DMS114 treated with DMSO at 0.1 percent for 48 hours (cell line): ENCODE measurements around the gene GMFB.

Experiments used
- DNase-seq: peaks from one replicate; lab custom pipeline; 2025; ENCODE audit not compliant: unreplicated experiment; lab: John Stamatoyannopoulos, UW

GMFB gene

GRCh38 chr14:54488646-54489317 is at the start of gene GMFB:
Gene GMFB (minus strand): TSS chr14:54488980. CDS start chr14:54488927, 53 bp downstream.
- peak; percentile 76 for DNase-seq

GRCh38 chr14:54538055-54538454 is 49.3 kb upstream of the GMFB start:
- no peak for DNase-seq

- DNase-seq: no peak
These were observed 48.9 kb upstream of the GMFB start for GRCh38 chr14:54537651-54538050.

- no peak for DNase-seq
These were observed 46.9 kb upstream of the GMFB start for GRCh38 chr14:54535646-54536045.

- no peak for DNase-seq
These were observed 46.3 kb upstream of the GMFB start for GRCh38 chr14:54535126-54535525.

- no peak for DNase-seq
These were observed 44.3 kb upstream of the GMFB start for GRCh38 chr14:54533100-54533499.

- DNase-seq: no peak
These were observed 43.6 kb upstream of the GMFB start for GRCh38 chr14:54532111-54533012.

- DNase-seq: no peak
These were observed 41.0 kb upstream of the GMFB start for GRCh38 chr14:54529811-54530210.

GRCh38 chr14:54528973-54529372 is 40.2 kb upstream of the GMFB start:
- no peak for DNase-seq

- DNase-seq: no peak
These were observed 35.6 kb upstream of the GMFB start for GRCh38 chr14:54524410-54524809.

- no peak for DNase-seq
These were observed 27.9 kb upstream of the GMFB start for GRCh38 chr14:54516709-54517108.

- DNase-seq: no peak
These were observed 26.9 kb upstream of the GMFB start for GRCh38 chr14:54515670-54516069.

GRCh38 chr14:54512393-54512792 is 23.6 kb upstream of the GMFB start:
- DNase-seq: no peak

GRCh38 chr14:54509546-54510501 is 21.0 kb upstream of the GMFB start, which contains the start of gene CGRRF1:
Gene CGRRF1 (plus strand): TSS chr14:54509906. CDS start chr14:54509960, 54 bp downstream.
- peak; percentile 89 for DNase-seq

GRCh38 chr14:54503486-54503885 is 14.7 kb upstream of the GMFB start:
- DNase-seq: peak; percentile 10

GRCh38 chr14:54502602-54503001 is 13.8 kb upstream of the GMFB start:
- no peak for DNase-seq

- DNase-seq: no peak
These were observed 12.7 kb upstream of the GMFB start for GRCh38 chr14:54501480-54501879.

- no peak for DNase-seq
These were observed 12.0 kb upstream of the GMFB start for GRCh38 chr14:54500744-54501143.

GRCh38 chr14:54498579-54498978 is 9.8 kb upstream of the GMFB start:
- no peak for DNase-seq

GRCh38 chr14:54498095-54498531 is 9.3 kb upstream of the GMFB start:
- no peak for DNase-seq

- no peak for DNase-seq
These were observed 8.4 kb upstream of the GMFB start for GRCh38 chr14:54497224-54497623.
